NCI-H774 (cell line): ENCODE data around the gene PDLIM5.
"Not testable (repeated sequence)": the region's sequence is repeated elsewhere in the genome, so short reads cannot be mapped to it uniquely, and the experiment has no call there.

Source experiments
- DNase-seq: peaks from one replicate; lab custom pipeline; 2025; lab: John Stamatoyannopoulos, UW

PDLIM5 gene

GRCh38 chr4:94497690-94498089 lies 45.9 kb downstream of the PDLIM5 start:
- no peak for DNase-seq

DNA sequence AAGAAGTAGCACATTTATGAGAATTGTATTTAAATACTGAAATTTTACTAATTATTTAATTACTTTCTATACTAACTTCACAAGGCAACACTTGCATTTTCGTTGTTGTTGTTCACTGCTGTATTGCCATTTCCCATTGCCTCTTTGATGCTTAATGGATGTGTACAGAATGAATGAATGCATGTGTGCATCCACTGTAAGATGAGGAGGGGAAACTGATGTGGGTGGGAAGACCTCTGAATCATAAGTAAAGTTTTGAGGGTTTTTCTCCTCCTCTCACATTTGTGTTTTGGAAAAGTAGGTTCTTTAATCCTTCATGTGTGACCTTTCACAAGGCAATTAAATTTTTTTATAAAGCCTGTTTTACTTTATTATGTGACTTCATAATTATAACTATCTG lies 46.8 kb downstream of the PDLIM5 start:
- DNase-seq, result no peak

- no peak for DNase-seq
Observed at GRCh38 chr4:94500685-94501084, 48.9 kb downstream of the PDLIM5 start.

DNA sequence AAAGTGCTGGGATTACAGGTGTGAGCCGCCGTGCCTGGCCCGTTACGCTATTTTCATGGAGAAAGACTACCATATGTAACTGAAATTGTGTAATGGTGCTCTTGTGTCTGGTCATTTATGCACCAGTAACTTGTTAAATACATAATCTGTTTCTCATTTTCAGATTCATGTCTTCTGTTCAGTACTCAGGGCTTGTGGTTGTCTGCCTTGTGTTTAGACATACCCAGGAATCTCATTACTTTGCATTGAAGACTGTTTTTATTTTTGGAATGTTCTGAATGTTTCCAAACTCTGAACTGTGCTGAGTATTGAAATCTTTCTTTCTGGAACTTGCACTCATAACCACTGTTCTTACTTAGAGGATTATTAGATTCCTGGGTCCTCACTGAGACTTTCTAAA lies 52.8 kb downstream of the PDLIM5 start:
- no peak for DNase-seq

- no peak for DNase-seq
Observed at GRCh38 chr4:94506822-94507221, 55.1 kb downstream of the PDLIM5 start.

GRCh38 chr4:94507281-94507680 lies 55.5 kb downstream of the PDLIM5 start:
- DNase-seq, result no peak

DNA sequence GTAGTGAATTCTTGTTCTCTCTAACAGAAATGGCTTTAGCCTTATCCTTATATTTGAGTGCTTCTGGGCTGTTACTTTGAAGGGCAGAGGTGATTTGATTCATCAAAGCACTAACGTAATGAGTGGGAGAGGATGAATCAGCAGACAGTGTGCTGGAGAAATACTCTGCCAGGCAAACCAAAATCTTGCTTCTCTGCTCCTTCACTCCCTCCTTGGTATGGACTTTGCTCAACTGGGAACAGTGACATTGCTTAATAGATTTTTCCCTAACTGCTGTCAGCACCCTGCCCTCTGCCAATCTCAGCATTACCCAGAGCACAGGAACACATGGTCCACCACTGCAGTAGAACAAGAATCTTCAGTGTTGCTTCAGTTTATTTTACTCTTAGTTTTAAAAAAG lies 56.0 kb downstream of the PDLIM5 start:
- DNase-seq, result no peak

DNA sequence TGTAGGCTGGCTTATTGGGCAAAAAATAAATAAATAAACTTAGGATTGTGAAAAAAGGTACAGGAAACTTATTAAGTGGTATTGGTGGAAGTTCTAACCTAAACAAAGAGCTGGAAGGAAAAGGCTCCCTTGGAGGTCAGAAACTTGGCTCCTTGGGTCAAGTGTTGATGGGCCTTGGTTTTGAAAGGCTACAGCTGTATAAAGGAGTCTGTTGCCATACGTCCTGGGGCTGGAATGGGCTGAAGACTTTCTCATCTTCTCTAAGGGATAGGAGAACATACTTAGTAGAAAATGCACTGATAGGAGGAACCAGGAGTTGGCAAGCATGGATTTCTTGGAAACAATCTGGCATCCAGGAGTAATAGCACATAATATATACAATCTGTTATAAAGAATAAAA lies 56.6 kb downstream of the PDLIM5 start:
- DNase-seq, result no peak

- DNase-seq, result no peak
Observed at GRCh38 chr4:94508806-94509205, 57.1 kb downstream of the PDLIM5 start.

- DNase-seq, result no peak
Observed at GRCh38 chr4:94511591-94511990, 59.8 kb downstream of the PDLIM5 start.

GRCh38 chr4:94513532-94513931 lies 61.8 kb downstream of the PDLIM5 start:
- not testable (repeated sequence) for DNase-seq

DNA sequence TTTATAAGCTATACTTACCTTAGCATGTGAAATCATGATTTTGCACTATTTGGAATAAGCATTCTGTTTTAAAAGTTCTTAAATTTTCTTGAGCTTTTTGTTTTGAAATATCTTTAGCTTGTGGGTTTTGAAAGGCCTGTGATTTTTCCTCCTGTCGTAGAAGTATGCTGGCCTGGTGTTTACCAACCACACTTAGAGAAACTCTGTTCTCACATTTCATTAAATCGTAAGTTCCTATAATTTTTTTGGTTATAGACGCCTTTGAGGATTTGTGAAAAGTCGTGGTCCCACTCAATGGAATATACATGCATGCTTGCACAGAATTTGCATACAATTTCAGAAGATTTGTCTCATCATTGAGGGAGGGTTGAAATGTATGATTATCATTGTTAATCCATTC lies 63.6 kb downstream of the PDLIM5 start:
- DNase-seq, result no peak

DNA sequence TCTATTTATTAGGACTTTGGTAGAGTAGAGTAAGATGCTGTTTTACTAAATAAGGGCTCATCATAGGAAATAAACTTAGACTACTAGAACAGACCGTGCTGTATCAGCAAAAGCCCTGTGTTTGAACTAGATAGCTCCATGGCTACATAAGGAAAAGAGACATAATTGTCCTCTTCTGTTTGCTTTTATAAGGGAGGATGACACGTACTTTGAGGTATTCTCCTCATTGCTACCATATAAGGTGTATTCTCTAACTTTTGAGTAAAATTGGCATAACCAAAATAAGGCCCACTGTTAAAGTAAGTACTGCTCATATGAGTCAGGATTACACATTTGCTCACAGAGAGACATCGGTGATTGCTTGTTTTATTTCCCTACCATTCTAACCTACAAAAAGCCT lies 64.3 kb downstream of the PDLIM5 start:
- DNase-seq, result no peak

DNA sequence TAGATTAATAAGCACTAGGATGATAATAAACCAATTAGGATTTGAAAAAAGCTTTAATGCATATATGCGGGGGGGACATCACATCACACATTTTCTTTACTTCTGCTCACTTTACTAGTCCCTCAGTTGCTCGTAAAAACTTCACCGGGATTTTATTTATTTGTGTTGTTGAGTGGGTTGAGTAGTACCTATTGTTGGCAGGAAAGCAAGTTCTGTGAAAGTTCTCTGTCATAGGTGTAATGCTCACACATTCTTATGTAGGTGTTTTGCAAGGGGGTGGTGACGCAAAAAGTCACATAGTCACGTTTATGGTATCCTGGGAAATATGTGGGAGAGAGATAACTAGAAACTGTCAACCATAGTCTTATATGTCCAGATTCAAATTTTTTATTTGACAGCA lies 65.3 kb downstream of the PDLIM5 start:
- DNase-seq, result no peak

GRCh38 chr4:94517492-94517891 lies 65.8 kb downstream of the PDLIM5 start:
- no peak for DNase-seq

DNA sequence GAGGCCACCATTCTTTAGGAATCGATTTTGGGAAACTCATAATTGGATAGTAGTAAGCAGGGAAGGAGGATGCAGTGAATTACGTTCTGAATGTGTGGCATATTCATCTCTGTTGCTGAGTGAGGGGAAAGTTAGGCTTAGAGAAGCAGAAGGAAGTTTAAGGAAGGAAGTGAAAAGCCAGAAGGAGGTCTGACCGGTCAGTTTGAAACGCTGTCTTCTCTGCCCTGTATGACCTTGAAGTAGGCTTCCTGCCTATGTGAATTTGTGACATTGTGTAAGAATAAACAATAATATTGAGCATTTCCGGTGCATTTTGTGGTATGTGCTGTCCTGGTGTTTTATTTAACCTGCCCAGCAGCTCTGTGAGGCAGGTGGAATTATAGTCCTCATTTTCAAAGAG lies 67.3 kb downstream of the PDLIM5 start:
- no peak for DNase-seq

DNA sequence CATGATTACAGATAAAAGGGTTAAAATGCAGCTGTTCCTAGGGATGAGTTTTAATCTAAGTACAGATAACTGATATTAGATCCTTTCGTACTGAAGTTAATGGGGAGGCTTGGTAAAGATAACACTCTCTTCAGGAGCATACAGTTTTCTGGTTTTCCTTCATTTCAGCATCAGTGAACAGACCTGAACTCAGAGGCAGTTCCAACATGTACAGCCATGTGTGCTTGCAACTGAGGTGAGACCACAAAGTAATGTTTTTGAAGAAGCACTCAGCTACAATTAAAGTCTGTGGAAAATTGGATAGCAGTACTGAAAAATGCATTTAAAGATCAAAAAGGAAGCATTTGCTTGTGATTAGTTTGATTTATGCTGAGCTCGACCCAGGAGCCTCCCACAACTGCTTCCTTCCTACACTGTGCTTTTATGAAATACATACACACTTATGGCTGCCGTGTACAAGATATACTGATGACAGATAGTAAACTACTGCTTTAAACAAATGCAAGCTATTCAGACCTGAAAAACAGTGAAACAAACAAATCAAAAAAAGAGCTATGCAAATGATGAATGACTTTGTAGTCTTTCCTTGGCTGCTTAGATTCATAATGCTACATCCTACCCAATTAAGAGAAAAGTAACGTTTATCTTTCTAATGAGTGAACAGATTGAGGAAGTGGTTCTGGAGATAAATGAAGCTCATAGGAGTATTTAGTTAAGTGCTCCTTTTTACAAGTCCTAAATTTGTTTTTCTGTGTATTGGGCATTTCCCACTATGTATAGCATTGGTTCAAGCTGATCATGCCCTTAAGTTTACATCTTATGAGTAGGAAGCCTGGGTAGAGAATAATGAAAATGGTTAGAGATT lies 68.4 kb downstream of the PDLIM5 start:
- DNase-seq, result no peak

DNA sequence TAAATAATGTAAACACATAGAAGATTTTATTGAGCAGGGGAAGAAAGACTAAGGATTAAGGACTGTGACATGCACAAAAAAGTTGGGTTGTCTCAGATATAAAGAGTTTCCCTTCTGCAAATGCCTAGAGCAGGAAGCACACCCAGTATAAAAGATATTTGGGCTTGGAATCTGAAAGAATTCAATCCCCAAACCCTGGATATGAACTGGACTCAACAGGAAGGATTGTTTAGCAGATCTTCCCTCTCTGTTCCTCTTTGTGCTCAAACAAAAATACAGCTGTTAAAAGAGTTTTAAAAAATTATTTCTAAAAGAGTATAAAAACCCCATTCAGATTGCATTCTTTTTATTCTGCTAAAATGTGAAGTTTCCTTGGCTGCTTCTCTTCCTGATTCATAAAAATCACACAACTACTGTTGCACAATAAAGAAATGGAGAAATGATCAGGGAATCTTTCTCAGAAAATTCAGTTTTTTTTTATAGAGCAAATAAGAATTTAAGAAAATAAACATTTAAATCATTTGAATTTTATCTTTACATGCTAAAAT lies 71.4 kb downstream of the PDLIM5 start:
- no peak for DNase-seq

- no peak for DNase-seq
Observed at GRCh38 chr4:94523617-94524016, 71.9 kb downstream of the PDLIM5 start.

DNA sequence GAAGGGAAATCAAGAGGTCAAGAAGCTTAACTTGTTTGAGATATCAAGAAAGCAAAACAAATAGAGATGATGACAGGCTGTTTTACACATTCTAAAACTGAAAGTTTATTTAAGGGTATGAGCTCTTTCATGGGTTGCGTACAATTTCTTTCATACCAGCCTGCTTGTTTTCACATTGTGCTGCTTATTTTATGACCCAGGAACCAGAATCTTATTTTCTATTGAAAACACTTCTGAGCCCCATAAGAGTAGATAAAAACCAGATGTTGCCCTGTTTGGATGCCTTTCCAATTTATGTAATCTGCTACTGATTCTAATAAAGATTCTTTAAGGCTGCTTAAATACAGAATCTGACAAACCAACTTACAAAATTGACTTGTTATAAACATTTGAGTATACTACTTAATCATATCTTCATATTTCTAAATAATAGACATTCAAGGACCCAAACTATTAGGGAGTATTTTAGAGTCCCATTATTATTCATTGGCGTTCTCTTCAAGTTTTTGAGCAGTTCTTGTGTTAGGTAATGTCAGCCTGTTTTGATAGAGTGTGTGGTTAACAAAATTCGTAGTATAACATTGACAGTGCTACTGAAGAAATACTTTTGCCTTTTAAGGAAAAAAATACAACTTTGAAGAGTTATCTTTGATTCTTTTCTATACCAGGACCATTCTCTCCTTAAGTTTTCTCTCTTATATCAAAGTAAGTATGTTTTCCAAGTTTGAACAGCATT lies 74.4 kb downstream of the PDLIM5 start:
- DNase-seq, result no peak

GRCh38 chr4:94527556-94528233 lies 76.0 kb downstream of the PDLIM5 start:
- no peak for DNase-seq

- DNase-seq, result no peak
Observed at GRCh38 chr4:94528792-94529451, 77.2 kb downstream of the PDLIM5 start.
